GM12875 (cell line): ENCODE measurements around the gene NPR2.

Source experiments
- H3K4me3 ChIP-seq: one replicate; pipeline ENCODE4 v1.5.1; 2011; ENCODE audit warnings: low read depth, low read length, control low read depth
- TF ChIP-seq, protein P1 (sequence below): IDR thresholded peaks from 2 replicates; pipeline ENCODE4 v1.5.1; 2011; ENCODE audit warnings: low read depth, mild to moderate bottlenecking, control low read depth, inconsistent platforms, low read length, moderate library complexity, borderline replicate concordance; ENCODE audit not compliant: insufficient read depth

Gene NPR2

GRCh38 chr9:35829084-35829763 lies 37.8 kb downstream of the NPR2 start, which contains the start of gene TMEM8B:
Gene TMEM8B (plus strand): TSS chr9:35829228. CDS start chr9:35829448, 220 bp downstream.
- TF ChIP-seq, protein P1, sequence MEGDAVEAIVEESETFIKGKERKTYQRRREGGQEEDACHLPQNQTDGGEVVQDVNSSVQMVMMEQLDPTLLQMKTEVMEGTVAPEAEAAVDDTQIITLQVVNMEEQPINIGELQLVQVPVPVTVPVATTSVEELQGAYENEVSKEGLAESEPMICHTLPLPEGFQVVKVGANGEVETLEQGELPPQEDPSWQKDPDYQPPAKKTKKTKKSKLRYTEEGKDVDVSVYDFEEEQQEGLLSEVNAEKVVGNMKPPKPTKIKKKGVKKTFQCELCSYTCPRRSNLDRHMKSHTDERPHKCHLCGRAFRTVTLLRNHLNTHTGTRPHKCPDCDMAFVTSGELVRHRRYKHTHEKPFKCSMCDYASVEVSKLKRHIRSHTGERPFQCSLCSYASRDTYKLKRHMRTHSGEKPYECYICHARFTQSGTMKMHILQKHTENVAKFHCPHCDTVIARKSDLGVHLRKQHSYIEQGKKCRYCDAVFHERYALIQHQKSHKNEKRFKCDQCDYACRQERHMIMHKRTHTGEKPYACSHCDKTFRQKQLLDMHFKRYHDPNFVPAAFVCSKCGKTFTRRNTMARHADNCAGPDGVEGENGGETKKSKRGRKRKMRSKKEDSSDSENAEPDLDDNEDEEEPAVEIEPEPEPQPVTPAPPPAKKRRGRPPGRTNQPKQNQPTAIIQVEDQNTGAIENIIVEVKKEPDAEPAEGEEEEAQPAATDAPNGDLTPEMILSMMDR: no peak
- peak within 1 kb of the TSS; percentile 61 for H3K4me3 ChIP-seq

DNA sequence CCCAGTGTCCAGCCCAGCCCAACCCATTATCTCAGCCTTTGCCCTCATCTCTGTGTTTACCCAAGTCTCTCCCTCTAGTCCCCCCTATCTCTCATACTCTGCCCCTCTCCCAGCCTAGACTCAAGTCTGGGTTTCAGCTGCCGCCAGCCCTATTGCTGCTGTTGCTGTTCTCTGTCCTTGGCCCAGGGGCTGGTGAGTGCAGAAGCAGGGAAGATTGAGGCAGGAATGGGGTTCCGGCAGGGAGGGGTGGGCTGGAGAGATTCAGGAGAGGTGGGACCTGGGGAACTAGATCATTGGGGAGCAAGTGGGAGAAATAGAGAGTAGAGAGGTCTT lies 38.3 kb downstream of the NPR2 start:
- peak overlapping the region; percentile 61 for H3K4me3 ChIP-seq
- TF ChIP-seq, protein P1: no peak

GRCh38 chr9:35831040-35831439 lies 39.6 kb downstream of the NPR2 start:
- TF ChIP-seq, protein P1: no peak

DNA sequence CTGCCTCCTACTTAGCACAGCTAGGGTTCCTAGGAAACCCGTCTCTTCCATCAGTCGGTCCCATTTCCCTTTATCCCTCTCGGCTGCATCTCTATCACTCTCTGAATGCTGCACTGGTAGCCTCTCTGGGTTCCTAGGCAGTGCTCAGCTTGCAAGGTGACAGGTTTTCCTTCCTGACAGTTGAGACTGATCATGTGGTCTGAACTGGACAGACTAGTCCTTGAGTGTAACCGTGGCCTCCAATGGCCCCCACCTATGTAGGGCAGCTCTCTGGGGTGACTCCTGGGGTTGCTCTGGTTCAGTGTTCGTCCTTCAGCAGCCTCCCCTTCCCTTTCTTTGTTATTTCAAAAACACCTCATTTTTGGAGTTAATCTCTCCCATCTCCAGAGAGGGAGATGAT lies 41.4 kb downstream of the NPR2 start:
- TF ChIP-seq, protein P1: no peak
- H3K4me3 ChIP-seq: no peak overlapping the region

More at GRCh38 chr9:35831040-35831439, 39.6 kb downstream of the NPR2 start:
- no peak overlapping the region for H3K4me3 ChIP-seq

- H3K4me3 ChIP-seq: no peak overlapping the region
Observed at GRCh38 chr9:35834260-35835215, 43.1 kb downstream of the NPR2 start.

GRCh38 chr9:35835216-35835632 lies 43.8 kb downstream of the NPR2 start:
- no peak overlapping the region for H3K4me3 ChIP-seq
- TF ChIP-seq, protein P1: peak; percentile 25; the same call in 1 of the 2 replicates

More at GRCh38 chr9:35834260-35835215, 43.1 kb downstream of the NPR2 start:
- TF ChIP-seq, protein P1: no peak
